Brain microvascular endothelial cell (primary cell): ENCODE data around the gene ZDHHC20.

Source experiments
- DNase-seq: peaks from one replicate; pipeline ENCODE4 v3.0.0-alpha.2; 2020
- H3K27ac ChIP-seq: fragments of 250-450 bp; sonication (Bioruptor Pico); 2 replicates; pipeline ENCODE4 v1.5.1; 2020; ENCODE audit warnings: mild to moderate bottlenecking, moderate library complexity
- H3K27me3 ChIP-seq: fragments of 250-450 bp; sonication (Bioruptor Pico); replicated peaks from 2 replicates; pipeline ENCODE4 v1.5.1; 2020; ENCODE audit warnings: mild to moderate bottlenecking
- H3K36me3 ChIP-seq: fragments of 250-450 bp; sonication (Bioruptor Pico); replicated peaks from 2 replicates; pipeline ENCODE4 v1.5.1; 2020; ENCODE audit warnings: mild to moderate bottlenecking
- H3K4me3 ChIP-seq: 2 replicates; pipeline ENCODE4 v1.5.1; 2011; ENCODE audit warnings: low read depth, mild to moderate bottlenecking, control low read depth, low read length, moderate library complexity
- in situ Hi-C: cut with HindIII; loops from 2 replicates; pipeline ENCODE4 v1.10.0; 2017; ENCODE audit warnings: low sequenced_read_pairs, low pct_ligation_motif_present
- TF ChIP-seq, protein P1 (sequence below): IDR thresholded peaks from 2 replicates; pipeline ENCODE4 v1.5.1; 2011; ENCODE audit warnings: low read depth, mild to moderate bottlenecking, moderate library complexity, low read length, control low read depth, inconsistent platforms; ENCODE audit errors: missing control alignments

Gene ZDHHC20

DNA sequence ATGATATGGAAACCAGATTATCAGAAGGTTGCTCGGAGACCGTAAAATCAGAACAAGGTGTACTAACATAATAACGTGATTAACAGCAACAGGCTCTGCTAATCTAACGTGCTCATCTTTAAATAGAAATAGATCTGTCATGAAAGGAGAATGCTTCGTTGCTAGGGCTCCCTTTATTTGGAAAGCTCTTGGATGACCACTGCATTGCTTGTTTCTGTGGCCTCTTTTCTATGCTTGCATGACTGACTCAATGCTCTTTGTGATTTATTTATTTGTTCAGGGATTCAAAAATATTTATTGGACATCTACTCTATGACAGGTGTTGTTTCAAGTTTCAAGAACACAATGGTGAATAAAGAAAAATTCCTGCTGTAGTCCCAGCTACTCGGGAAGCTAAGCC lies 22.3 kb upstream of the ZDHHC20 start:
- Histone ChIP-seq H3K36me3 (no peaks in the 10 kb centered on the region), H3K4me3 (no peak overlapping the region), H3K27ac (no peak overlapping the region), H3K27me3 (no peaks in the 10 kb centered on the region)
- in situ Hi-C loops: no loop called here
- TF ChIP-seq, protein P1, sequence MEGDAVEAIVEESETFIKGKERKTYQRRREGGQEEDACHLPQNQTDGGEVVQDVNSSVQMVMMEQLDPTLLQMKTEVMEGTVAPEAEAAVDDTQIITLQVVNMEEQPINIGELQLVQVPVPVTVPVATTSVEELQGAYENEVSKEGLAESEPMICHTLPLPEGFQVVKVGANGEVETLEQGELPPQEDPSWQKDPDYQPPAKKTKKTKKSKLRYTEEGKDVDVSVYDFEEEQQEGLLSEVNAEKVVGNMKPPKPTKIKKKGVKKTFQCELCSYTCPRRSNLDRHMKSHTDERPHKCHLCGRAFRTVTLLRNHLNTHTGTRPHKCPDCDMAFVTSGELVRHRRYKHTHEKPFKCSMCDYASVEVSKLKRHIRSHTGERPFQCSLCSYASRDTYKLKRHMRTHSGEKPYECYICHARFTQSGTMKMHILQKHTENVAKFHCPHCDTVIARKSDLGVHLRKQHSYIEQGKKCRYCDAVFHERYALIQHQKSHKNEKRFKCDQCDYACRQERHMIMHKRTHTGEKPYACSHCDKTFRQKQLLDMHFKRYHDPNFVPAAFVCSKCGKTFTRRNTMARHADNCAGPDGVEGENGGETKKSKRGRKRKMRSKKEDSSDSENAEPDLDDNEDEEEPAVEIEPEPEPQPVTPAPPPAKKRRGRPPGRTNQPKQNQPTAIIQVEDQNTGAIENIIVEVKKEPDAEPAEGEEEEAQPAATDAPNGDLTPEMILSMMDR: no peak
- no peak for DNase-seq

DNA sequence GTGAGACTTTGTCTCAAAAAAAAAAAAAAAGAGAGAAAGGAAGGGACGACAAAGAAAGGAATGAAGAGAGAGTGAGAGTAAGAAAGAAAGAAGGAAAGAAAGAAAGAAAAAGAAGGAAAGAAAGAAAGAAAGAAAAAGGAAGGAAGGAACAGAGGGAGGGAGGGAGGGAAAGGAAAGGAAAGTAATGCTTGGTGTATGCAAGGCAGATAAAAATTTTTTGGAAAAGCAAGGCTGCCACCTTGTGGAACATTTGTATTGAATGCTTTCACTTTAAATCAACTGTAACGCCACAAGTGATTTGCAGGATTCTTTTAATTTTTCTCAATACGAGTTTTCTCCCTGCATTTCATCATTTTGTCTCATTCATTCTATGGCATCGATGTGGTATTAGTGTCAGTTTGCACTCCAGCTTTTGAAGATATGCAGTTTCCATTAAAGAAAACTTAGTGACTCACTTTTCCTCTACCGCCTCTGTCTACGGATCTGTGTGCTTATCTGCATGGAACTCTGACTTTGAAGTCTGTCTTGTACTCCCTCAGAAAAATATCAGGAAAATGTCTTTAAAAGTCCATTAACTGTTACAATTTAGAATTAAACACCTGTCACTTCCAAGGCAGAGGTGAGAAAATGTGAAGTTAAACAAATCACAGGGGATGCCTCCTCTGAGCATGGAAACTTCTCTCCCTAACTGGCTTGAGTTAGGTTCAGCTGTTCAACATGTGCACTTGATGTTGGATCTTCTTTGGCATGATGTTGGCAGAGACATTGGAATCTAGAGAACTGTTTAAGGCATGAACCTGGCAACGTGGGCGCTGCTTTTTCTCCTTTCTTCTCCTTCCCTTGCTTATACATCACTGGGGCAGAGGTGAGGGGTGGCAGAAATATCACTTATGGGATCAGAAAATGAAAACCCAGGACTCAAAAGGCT lies 20.0 kb upstream of the ZDHHC20 start:
- no peak overlapping the region for H3K27ac ChIP-seq
- TF ChIP-seq, protein P1: peak; percentile 46
- in situ Hi-C loops: no loop called here
- H3K36me3 ChIP-seq: no peaks in the 10 kb centered on the region
- H3K4me3 ChIP-seq: peak overlapping the region; percentile 29
- peak; percentile 77 for DNase-seq
- H3K27me3 ChIP-seq: no peaks in the 10 kb centered on the region

DNA sequence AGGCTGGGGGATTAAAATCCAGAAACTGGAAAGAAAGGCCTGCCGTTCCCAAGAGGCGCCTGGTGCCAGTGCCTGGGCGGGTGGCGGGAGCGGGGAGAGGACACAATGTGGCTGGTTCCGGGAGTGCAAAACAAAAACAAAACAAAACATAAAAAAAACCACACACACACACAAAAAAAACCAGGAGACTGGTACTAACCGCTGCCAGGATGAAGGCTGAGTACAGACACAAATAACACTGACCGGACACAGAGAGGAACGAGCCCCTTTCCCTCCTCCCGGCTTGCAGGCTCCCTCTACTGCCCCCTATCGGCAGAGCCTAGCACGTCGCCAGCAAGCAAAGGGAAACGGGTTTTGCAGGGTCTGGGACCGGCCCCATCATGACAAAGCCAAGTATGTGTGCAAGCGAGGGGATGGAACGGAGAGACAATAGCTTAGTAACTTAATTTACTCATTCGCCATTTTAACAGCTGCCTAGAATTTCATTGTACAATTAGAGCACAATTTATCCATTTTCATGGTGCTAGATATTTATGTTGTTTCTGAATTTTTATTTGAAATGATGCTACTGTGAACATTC lies 17.9 kb upstream of the ZDHHC20 start:
- TF ChIP-seq, protein P1: peak; percentile 99
- Histone ChIP-seq H3K27ac (no peak overlapping the region), H3K27me3 (no peaks in the 10 kb centered on the region), H3K36me3 (no peaks in the 10 kb centered on the region), H3K4me3 (peak overlapping the region; percentile 52)
- in situ Hi-C loops: no loop called here
- peak; percentile 69 for DNase-seq

DNA sequence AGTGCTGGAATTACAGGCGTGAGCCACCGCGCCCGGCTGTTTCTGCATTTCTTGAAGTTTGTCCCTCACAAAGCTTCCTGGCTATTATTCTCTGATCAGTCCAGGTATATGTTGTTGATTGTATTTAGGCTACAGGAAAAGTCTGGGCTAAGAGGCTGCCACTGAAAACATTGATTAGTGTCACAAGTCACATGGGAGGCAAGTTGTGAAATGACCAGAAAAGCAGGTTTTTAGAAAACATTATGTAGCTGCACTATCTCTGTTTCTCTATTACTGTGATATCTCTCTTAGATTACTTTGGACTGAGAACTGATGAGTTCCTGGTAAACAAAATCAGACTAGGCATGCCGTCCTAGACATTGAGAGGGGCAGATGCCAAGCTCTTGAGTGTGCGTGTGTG lies 16.0 kb upstream of the ZDHHC20 start:
- TF ChIP-seq, protein P1: no peak
- in situ Hi-C loops: no loop called here
- DNase-seq: no peak
- Histone ChIP-seq H3K36me3 (no peaks in the 10 kb centered on the region), H3K27ac (no peak overlapping the region), H3K4me3 (no peak overlapping the region), H3K27me3 (no peaks in the 10 kb centered on the region)

DNA sequence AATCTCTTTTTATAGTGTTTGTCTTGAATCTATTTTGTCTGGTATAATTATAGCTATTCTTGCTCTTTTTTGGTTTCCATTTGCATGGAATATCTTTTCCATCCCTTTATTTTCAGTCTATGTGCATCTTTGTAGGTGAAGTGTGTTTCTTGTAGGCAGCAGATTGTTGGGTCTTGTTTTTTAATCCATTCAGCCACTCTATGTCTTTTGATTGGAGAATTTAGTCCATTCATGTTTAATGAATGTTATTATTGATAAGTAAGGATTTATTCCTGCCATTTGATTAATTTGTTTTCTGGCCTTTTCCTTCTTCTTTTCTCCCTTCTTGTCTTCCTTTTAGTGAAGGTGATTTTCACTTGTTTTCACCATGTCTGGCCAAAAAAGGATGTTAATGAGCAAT lies 11.7 kb upstream of the ZDHHC20 start:
- in situ Hi-C loops: no loop called here
- no peak for DNase-seq
- H3K27ac ChIP-seq: no peak overlapping the region
- H3K4me3 ChIP-seq: no peak overlapping the region
- H3K27me3 ChIP-seq: no peaks in the 10 kb centered on the region
- no peaks in the 10 kb centered on the region for H3K36me3 ChIP-seq
- TF ChIP-seq, protein P1: no peak
